Prostate gland (tissue), 2 donors: Measurements from ENCODE around the gene ESPN.

Source experiments
- CTCF ChIP-seq, 4 experiments: fragments of 200-600 bp in 2 of 4; fragments of 450-650 bp in 2 of 4; sonication (generic) in 2 of 4; IDR thresholded peaks; 1 replicate in 3 of 4; 2 replicates in 1 of 4; pipeline ENCODE4 v1.5.1; 2016 to 2019; ENCODE audit warnings: antibody characterized with exemption in 4 of 4, mild to moderate bottlenecking in 2 of 4, moderate library complexity in 2 of 4
- POLR2A ChIP-seq: fragments of 450-650 bp; IDR thresholded peaks from one replicate; pipeline ENCODE4 v1.6.1; 2016; ENCODE audit warnings: antibody characterized with exemption, mild to moderate bottlenecking
- POLR2AphosphoS5 ChIP-seq: sonication (generic); formaldehyde crosslinking; IDR thresholded peaks from one replicate; pipeline ENCODE4 v1.6.1; 2017; ENCODE audit warnings: antibody characterized with exemption

- TF ChIP-seq CTCF (IDR thresholded peaks at IDR 0.05) (no peak), POLR2A (no peak), POLR2AphosphoS5 (no peak)
These were observed 49.6 kb downstream of the ESPN start for GRCh38 chr1:6473974-6474814.
